Lung (tissue), 12 donors: ENCODE results near the gene SH3GLB1. TPM values are rescaled to one million over a fixed set of nuclear protein-coding genes. Genes with fewer than 3 reads are reported as not detected.

Experiments
- ATAC-seq: fragments of 200-7000 bp; cut with Tn5 transposase; one replicate; pipeline ENCODE4 v1.9.1; 2020; ENCODE audit warnings: moderate number of reproducible peaks; ENCODE audit not compliant: insufficient read depth, low FRiP score
- DNase-seq, 3 donors: peaks; one replicate each; pipeline ENCODE4 v3.0.0-alpha.2; 2013 to 2017
- H3K27ac ChIP-seq, 2 donors: one replicate each; pipeline ENCODE4 v1.5.1; 2013; ENCODE audit warnings: mild to moderate bottlenecking in 2 of 2, moderate library complexity in 2 of 2, control low read depth in 1 of 2, inconsistent platforms in 1 of 2, low read depth in 1 of 2, low read length in 1 of 2
- H3K27me3 ChIP-seq, 3 donors: one replicate each; pipeline ENCODE4 v1.5.1; 2013; ENCODE audit warnings: low read length in 2 of 3; ENCODE audit not compliant: control insufficient read depth in 3 of 3, insufficient read depth in 3 of 3
- H3K36me3 ChIP-seq, 4 donors: one replicate each; pipeline ENCODE4 v1.5.1; 2013; ENCODE audit warnings: low read length in 4 of 4, mild to moderate bottlenecking in 1 of 4, moderate library complexity in 1 of 4; ENCODE audit not compliant: control insufficient read depth in 4 of 4, insufficient read depth in 4 of 4
- H3K4me1 ChIP-seq, 5 donors: one replicate each; pipeline ENCODE4 v1.5.1; 2013; ENCODE audit warnings: low read length in 5 of 5, mild to moderate bottlenecking in 2 of 5, moderate library complexity in 1 of 5; ENCODE audit not compliant: control insufficient read depth in 5 of 5, insufficient read depth in 5 of 5
- H3K4me3 ChIP-seq: one replicate; pipeline ENCODE4 v1.5.1; 2013; ENCODE audit warnings: mild to moderate bottlenecking, control low read depth, moderate library complexity
- H3K9ac ChIP-seq, 2 donors: one replicate each; pipeline ENCODE4 v1.5.1; 2013; ENCODE audit warnings: low read length in 2 of 2, control low read depth in 1 of 2; ENCODE audit not compliant: insufficient read depth in 1 of 2
- H3K9me3 ChIP-seq, 4 donors: one replicate each; pipeline ENCODE4 v1.5.1; 2013; ENCODE audit warnings: low read length in 3 of 4, mild to moderate bottlenecking in 1 of 4, moderate library complexity in 1 of 4; ENCODE audit not compliant: control insufficient read depth in 4 of 4, insufficient read depth in 3 of 4
- WGBS, 2 donors: extraction: QIAGEN DNeasy Blood & Tissue Kit; methylation state at CpG; one replicate each; pipeline ENCODE4 v1.1.7; 2013; 5-methylcytosine and 5-hydroxymethylcytosine counted together
- polyA plus RNA-seq, 2 donors: library from polyadenylated mRNA; stranded (reverse); fragments of 200-250 nt; gene quantifications; one replicate each; pipeline ENCODE4 v1.2.1, GENCODE V29; 2013
- total RNA-seq, 2 donors: library from RNA; depleted of rRNA in 1 of 2; stranded (reverse); fragments of >200 nt in 1 of 2; gene quantifications; one replicate each; pipeline ENCODE4 v1.2.1, GENCODE V29; 2014 to 2021
- TF ChIP-seq, protein P1 (sequence below): IDR thresholded peaks from 2 replicates; pipeline ENCODE4 v1.5.1; 2012; ENCODE audit warnings: mild to moderate bottlenecking; ENCODE audit errors: control extremely low read depth, extremely low read depth
- donor health status: control.
- donor health status: control.
- donor health status: Bipolar disorder and iron deficiency.
- donor health status: healthy.
- donor health status: DM: yes; HTN: yes; CAD: no.

Gene SH3GLB1
- total and polyA plus RNA-seq, 4 donors: 26.9 to 81.0 (median 69.5) TPM

DNA sequence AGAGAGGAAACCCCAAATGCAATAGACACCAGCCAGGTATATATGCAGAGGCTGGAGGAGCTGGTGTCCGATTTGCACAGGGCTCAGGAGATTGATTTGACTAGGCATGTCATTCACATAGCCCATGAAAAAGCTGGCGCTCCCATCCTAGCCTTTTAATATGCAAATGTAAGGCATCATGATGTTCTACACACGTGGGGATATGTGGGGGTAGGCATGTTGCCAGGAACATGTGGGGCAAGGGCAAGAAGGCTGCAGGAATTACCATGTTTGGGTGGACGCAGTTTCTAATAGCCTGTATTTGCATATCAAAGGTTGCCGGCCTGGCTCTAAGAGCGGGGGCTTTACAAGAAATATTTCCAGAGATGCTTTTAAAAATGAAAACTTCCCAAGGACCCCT, 11.7 kb upstream of the SH3GLB1 start:
- 71 to 84% methylated on average over 6 of the region's 6 CpGs for WGBS, 2 donors
- Histone ChIP-seq H3K27ac (no peak overlapping the region), H3K4me3 (no peak overlapping the region), H3K4me1 (no peaks in the 10 kb centered on the region), H3K36me3 (no peaks in the 10 kb centered on the region), H3K27me3 (no peaks in the 10 kb centered on the region), H3K9ac (no peak overlapping the region), H3K9me3 (no peaks in the 10 kb centered on the region)
- ATAC-seq: no peak
- DNase-seq: no peak
- TF ChIP-seq, protein P1, sequence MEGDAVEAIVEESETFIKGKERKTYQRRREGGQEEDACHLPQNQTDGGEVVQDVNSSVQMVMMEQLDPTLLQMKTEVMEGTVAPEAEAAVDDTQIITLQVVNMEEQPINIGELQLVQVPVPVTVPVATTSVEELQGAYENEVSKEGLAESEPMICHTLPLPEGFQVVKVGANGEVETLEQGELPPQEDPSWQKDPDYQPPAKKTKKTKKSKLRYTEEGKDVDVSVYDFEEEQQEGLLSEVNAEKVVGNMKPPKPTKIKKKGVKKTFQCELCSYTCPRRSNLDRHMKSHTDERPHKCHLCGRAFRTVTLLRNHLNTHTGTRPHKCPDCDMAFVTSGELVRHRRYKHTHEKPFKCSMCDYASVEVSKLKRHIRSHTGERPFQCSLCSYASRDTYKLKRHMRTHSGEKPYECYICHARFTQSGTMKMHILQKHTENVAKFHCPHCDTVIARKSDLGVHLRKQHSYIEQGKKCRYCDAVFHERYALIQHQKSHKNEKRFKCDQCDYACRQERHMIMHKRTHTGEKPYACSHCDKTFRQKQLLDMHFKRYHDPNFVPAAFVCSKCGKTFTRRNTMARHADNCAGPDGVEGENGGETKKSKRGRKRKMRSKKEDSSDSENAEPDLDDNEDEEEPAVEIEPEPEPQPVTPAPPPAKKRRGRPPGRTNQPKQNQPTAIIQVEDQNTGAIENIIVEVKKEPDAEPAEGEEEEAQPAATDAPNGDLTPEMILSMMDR: no peak

DNA sequence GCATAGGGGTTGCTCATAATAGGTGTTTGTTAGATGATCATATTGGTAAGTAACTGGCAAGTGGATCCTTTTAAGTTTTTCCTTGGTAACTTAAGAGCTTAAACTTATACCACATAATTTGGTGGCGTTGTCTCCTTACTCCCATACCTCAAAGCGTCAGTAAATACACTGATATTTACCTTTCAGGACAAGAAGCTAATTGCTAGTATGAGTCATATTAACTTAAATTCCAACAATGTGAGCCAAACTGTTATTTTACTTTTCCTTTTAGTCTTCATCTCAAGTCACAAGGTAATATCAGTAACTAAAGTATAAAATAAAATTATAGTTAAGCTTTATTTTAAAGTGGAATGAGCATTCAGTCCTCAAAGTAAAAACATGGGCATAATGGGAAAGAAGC, 9.0 kb upstream of the SH3GLB1 start:
- DNase-seq (no peak), ATAC-seq (no peak)
- Histone ChIP-seq H3K9me3 (no peaks in the 10 kb centered on the region), H3K27me3 (no peaks in the 10 kb centered on the region), H3K4me3 (no peak overlapping the region), H3K4me1 (no peaks in the 10 kb centered on the region), H3K36me3 (no peaks in the 10 kb centered on the region), H3K27ac (no peak overlapping the region), H3K9ac (no peak overlapping the region)
- TF ChIP-seq, protein P1: no peak
- 75 to 83% methylated on average over 2 of the region's 2 CpGs for WGBS, 2 donors

DNA sequence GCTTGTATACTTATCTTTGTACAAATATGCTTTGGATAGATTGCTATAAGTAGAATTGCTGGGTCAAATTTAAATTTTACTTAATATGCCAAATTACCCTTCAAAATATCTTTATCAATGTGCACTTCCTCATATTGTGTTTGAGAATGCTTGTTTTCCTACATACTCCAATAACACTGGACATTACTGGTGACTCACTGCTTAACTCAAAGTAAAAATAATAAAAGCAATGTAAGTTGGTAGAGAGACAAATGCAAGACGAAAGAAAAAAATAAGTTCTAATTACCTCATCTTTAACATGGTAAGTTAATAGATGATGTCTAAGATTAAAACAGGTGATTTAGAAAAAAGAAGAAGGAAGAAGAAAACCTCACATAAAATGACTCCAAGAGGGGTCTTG, 7.9 kb upstream of the SH3GLB1 start:
- Histone ChIP-seq H3K27me3 (no peaks in the 10 kb centered on the region), H3K27ac (no peak overlapping the region), H3K9ac (no peak overlapping the region), H3K9me3 (no peaks in the 10 kb centered on the region), H3K4me1 (no peaks in the 10 kb centered on the region), H3K4me3 (no peak overlapping the region), H3K36me3 (no peaks in the 10 kb centered on the region)
- WGBS, 2 donors: 55 to 84% methylated on average over 1 of the region's 1 CpG
- ATAC-seq (no peak), DNase-seq (no peak)
- TF ChIP-seq, protein P1: no peak

DNA sequence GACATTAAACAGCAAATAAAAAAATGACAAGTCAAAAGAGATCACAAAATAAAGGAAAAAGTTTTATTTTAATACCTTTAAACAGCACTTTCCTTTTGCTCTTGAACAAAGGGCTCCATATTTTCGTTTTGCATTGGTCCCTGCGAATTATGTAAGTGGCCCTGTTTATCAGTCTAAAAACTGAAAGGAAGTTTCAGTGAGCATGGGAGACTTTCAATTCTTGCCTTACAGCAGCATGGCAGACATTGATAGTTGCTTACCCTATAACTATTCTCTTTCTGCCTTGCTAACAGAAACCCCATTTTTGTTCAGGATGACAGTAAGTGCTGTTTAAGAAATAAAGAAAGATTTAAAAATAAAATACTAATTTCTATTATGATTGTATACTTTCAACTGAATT, 5.2 kb upstream of the SH3GLB1 start:
- H3K27me3 ChIP-seq: no peaks in the 10 kb centered on the region
- DNase-seq: no peak
- TF ChIP-seq, protein P1: no peak
- H3K9me3 ChIP-seq: no peaks in the 10 kb centered on the region
- WGBS, 2 donors: 49 to 57% methylated on average over 2 of the region's 2 CpGs
- peaks cover 0 to 5% (median 0%) of the 10 kb centered on the region in 5 donors for H3K4me1 ChIP-seq
- H3K36me3 ChIP-seq: no peaks in the 10 kb centered on the region
- no peak for ATAC-seq
- no peak overlapping the region for H3K27ac ChIP-seq
- H3K9ac ChIP-seq: no peak overlapping the region
- no peak overlapping the region for H3K4me3 ChIP-seq
